Measurements from ENCODE around the gene UBA7.
A peak's percentile ranks its signal among the peaks of the same experiment; 100 is the strongest.
"Not testable (repeated sequence)": the region's sequence is repeated elsewhere in the genome, so short reads cannot be mapped to it uniquely, and the experiment has no call there.

The UBA7 gene

GRCh38 chr3:49842843-49843517, 29.2 kb upstream of the UBA7 start:
- DNase-seq (ENCODE audit: low read depth, low spot score), result no peak
- H3K9ac ChIP-seq (ENCODE audit: insufficient read length), result no peak overlapping the region
- H3K9me3 ChIP-seq (ENCODE audit: low read depth, low read length), result no peaks in the 10 kb centered on the region
- H3K36me3 ChIP-seq (ENCODE audit: insufficient read depth, low read length), result no peaks in the 10 kb centered on the region; the same call in 1 of the 2 replicates
- TF ChIP-seq EZH2 (IDR thresholded peaks at IDR 0.05), result no peak
- TF ChIP-seq POLR2AphosphoS5 (IDR thresholded peaks at IDR 0.05; ENCODE audit: borderline replicate concordance, low read depth, low read length), result no peak
- TF ChIP-seq FOXP2 (optimal IDR thresholded peaks at IDR 0.05; ENCODE audit: control extremely low read depth, extremely low read length, insufficient read depth), result no peak
- no peak overlapping the region for H3K27ac ChIP-seq
- H3K4me3 ChIP-seq, result no peak overlapping the region

DNA sequence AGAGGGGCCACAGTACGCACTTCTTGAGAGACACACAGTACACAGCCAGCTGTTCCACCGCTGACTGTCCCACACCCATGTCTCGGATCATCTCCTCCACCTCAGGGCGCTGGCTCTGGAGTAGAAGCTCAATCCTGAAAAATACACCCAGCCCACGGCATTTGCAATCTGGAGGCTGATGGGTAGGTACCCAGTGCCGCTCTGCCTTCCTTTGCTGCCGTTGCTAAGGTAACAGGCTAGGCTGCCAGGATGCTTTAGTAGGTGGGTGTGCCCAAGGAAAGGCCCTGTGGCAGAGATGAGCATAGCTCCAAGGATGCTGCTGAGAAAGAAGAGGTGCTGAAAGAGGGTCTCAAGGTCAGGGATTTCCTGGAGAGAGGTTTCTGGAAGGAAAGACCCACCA, 28.1 kb upstream of the UBA7 start:
- H3K36me3 ChIP-seq (ENCODE audit: insufficient read depth, low read length), result no peaks in the 10 kb centered on the region; the same call in 1 of the 2 replicates
- no peak overlapping the region for H3K9ac ChIP-seq (ENCODE audit: insufficient read length)
- H3K4me3 ChIP-seq, result no peak overlapping the region
- DNase-seq (ENCODE audit: low read depth, low spot score), result no peak
- TF ChIP-seq POLR2AphosphoS5 (IDR thresholded peaks at IDR 0.05; ENCODE audit: borderline replicate concordance, low read depth, low read length), result no peak
- TF ChIP-seq EZH2 (IDR thresholded peaks at IDR 0.05), result no peak
- TF ChIP-seq FOXP2 (optimal IDR thresholded peaks at IDR 0.05; ENCODE audit: control extremely low read depth, extremely low read length, insufficient read depth), result no peak
- H3K9me3 ChIP-seq (ENCODE audit: low read depth, low read length), result no peaks in the 10 kb centered on the region
- H3K27ac ChIP-seq, result no peak overlapping the region

DNA sequence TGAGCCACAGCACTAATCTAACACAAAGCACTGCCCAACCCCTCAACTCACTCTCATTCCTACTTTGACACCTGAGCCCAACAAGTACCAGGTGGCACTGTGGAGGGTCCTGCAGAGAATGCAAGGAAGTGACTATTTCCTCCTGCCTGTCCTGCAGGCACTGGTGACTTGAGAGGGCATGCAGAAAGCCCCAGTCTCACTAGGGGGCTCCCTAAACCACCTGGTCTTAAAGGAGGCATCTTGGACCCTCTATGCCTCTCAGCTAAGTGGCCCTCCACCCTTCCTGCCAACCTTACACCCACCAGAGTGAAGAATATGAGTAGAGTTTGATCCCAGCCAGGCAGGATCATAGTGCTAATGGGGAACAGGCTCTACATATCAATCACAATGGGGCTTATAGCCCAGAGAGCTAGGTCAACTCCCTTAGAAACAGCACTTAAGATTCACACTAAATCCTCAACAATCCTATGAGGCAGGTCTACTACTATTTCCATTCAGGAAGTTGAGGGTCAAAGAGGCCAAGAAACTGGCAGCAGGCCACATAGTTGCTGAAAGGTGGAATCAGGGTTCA, 27.5 kb upstream of the UBA7 start:
- Histone ChIP-seq H3K4me3 (no peak overlapping the region), H3K9me3 (ENCODE audit: low read depth, low read length) (no peaks in the 10 kb centered on the region), H3K36me3 (ENCODE audit: insufficient read depth, low read length) (no peaks in the 10 kb centered on the region; the same call in 1 of the 2 replicates), H3K9ac (ENCODE audit: insufficient read length) (no peak overlapping the region), H3K27ac (no peak overlapping the region)
- no peak for DNase-seq (ENCODE audit: low read depth, low spot score)
- TF ChIP-seq FOXP2 (optimal IDR thresholded peaks at IDR 0.05; ENCODE audit: control extremely low read depth, extremely low read length, insufficient read depth) (no peak), POLR2AphosphoS5 (IDR thresholded peaks at IDR 0.05; ENCODE audit: borderline replicate concordance, low read depth, low read length) (no peak), EZH2 (IDR thresholded peaks at IDR 0.05) (no peak)

GRCh38 chr3:49840388-49840787, 26.6 kb upstream of the UBA7 start:
- Histone ChIP-seq H3K36me3 (ENCODE audit: insufficient read depth, low read length) (no peaks in the 10 kb centered on the region; the same call in 1 of the 2 replicates), H3K4me3 (no peak overlapping the region), H3K9me3 (ENCODE audit: low read depth, low read length) (no peaks in the 10 kb centered on the region), H3K27ac (no peak overlapping the region), H3K9ac (ENCODE audit: insufficient read length) (no peak overlapping the region)
- TF ChIP-seq EZH2 (IDR thresholded peaks at IDR 0.05) (no peak), POLR2AphosphoS5 (IDR thresholded peaks at IDR 0.05; ENCODE audit: borderline replicate concordance, low read depth, low read length) (no peak), FOXP2 (optimal IDR thresholded peaks at IDR 0.05; ENCODE audit: control extremely low read depth, extremely low read length, insufficient read depth) (no peak)
- no peak for DNase-seq (ENCODE audit: low read depth, low spot score)

GRCh38 chr3:49839193-49839809, 25.5 kb upstream of the UBA7 start:
- Histone ChIP-seq H3K9ac (ENCODE audit: insufficient read length) (no peak overlapping the region), H3K9me3 (ENCODE audit: low read depth, low read length) (no peaks in the 10 kb centered on the region), H3K4me3 (no peak overlapping the region), H3K27ac (no peak overlapping the region), H3K36me3 (ENCODE audit: insufficient read depth, low read length) (no peaks in the 10 kb centered on the region; the same call in 1 of the 2 replicates)
- TF ChIP-seq POLR2AphosphoS5 (IDR thresholded peaks at IDR 0.05; ENCODE audit: borderline replicate concordance, low read depth, low read length) (no peak), FOXP2 (optimal IDR thresholded peaks at IDR 0.05; ENCODE audit: control extremely low read depth, extremely low read length, insufficient read depth) (no peak), EZH2 (IDR thresholded peaks at IDR 0.05) (no peak)
- peak; percentile 35 for DNase-seq (ENCODE audit: low read depth, low spot score)

DNA sequence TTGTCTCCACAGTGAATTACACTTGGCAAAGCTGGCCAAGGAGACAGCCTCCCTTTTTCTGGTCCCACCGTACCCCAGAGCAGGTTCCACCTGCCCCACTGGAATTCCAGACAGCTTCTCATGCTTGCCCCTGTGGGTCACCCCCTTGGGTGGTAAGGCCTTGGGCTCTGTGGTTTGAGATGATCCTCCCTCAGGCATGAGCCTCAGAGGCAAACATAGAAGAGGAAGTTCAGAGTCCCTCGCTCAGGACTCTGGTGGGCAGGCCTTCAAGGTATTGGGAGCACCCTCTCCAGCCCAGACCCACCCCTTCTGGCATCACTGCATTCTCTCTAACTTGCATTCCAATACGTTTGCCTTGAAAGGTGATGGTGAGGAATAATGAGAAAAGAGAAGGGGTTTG, 17.6 kb upstream of the UBA7 start:
- no peak for DNase-seq (ENCODE audit: low read depth, low spot score)
- TF ChIP-seq FOXP2 (optimal IDR thresholded peaks at IDR 0.05; ENCODE audit: control extremely low read depth, extremely low read length, insufficient read depth) (no peak), EZH2 (IDR thresholded peaks at IDR 0.05) (no peak), POLR2AphosphoS5 (IDR thresholded peaks at IDR 0.05; ENCODE audit: borderline replicate concordance, low read depth, low read length) (no peak)
- no peak overlapping the region for H3K9ac ChIP-seq (ENCODE audit: insufficient read length)
- no peak overlapping the region for H3K4me3 ChIP-seq
- H3K9me3 ChIP-seq (ENCODE audit: low read depth, low read length), result no peaks in the 10 kb centered on the region
- H3K27ac ChIP-seq, result no peak overlapping the region
- no peaks in the 10 kb centered on the region; the same call in 1 of the 2 replicates for H3K36me3 ChIP-seq (ENCODE audit: insufficient read depth, low read length)

- H3K36me3 ChIP-seq (ENCODE audit: insufficient read depth, low read length), result no peaks in the 10 kb centered on the region; the same call in 1 of the 2 replicates
- H3K4me3 ChIP-seq, result no peak overlapping the region
- TF ChIP-seq FOXP2 (optimal IDR thresholded peaks at IDR 0.05; ENCODE audit: control extremely low read depth, extremely low read length, insufficient read depth) (no peak), POLR2AphosphoS5 (IDR thresholded peaks at IDR 0.05; ENCODE audit: borderline replicate concordance, low read depth, low read length) (no peak), EZH2 (IDR thresholded peaks at IDR 0.05) (no peak)
- H3K9ac ChIP-seq (ENCODE audit: insufficient read length), result no peak overlapping the region
- no peak overlapping the region for H3K27ac ChIP-seq
- no peak for DNase-seq (ENCODE audit: low read depth, low spot score)
- H3K9me3 ChIP-seq (ENCODE audit: low read depth, low read length), result no peaks in the 10 kb centered on the region
Measured at GRCh38 chr3:49826016-49826415, 12.3 kb upstream of the UBA7 start.

GRCh38 chr3:49823131-49823530, 9.4 kb upstream of the UBA7 start:
- not testable (repeated sequence) for H3K4me3 ChIP-seq; DNase-seq (ENCODE audit: low read depth, low spot score); H3K9ac ChIP-seq (ENCODE audit: insufficient read length); H3K36me3 ChIP-seq (ENCODE audit: insufficient read depth, low read length); H3K9me3 ChIP-seq (ENCODE audit: low read depth, low read length); H3K27ac ChIP-seq

Data from SK-N-MC (cell line).